ENCODE results near the gene HIPK1. TPM values are rescaled to one million over a fixed set of nuclear protein-coding genes. Genes with fewer than 3 reads are reported as not detected.

HIPK1 gene
- total RNA-seq, 1 donor from 2014 or later, result 41.7 TPM

GRCh38 chr1:113983826-113984225 lies 54.7 kb downstream of the HIPK1 start:
- Histone ChIP-seq H3K27me3 (no peaks in the 10 kb centered on the region), H3K4me3 (no peak overlapping the region), H3K27ac (peak overlapping the region; percentile 71 to 77), H3K4me1 (peaks cover 15 to 26% of the 10 kb centered on the region in 2 donors), H3K36me3 (no peaks in the 10 kb centered on the region), H3K9me3 (no peaks in the 10 kb centered on the region)
- DNase-seq (ENCODE audit: low spot score in 2 of 2), result no peak
- intact Hi-C loops (cut with DNase I), result loop anchor here (5.0 to 10.0 kb wide), 3 partner anchors 57 to 771 kb away; partner anchors contain the start of genes CSDE1 and HIPK1
- TF ChIP-seq, protein P1, sequence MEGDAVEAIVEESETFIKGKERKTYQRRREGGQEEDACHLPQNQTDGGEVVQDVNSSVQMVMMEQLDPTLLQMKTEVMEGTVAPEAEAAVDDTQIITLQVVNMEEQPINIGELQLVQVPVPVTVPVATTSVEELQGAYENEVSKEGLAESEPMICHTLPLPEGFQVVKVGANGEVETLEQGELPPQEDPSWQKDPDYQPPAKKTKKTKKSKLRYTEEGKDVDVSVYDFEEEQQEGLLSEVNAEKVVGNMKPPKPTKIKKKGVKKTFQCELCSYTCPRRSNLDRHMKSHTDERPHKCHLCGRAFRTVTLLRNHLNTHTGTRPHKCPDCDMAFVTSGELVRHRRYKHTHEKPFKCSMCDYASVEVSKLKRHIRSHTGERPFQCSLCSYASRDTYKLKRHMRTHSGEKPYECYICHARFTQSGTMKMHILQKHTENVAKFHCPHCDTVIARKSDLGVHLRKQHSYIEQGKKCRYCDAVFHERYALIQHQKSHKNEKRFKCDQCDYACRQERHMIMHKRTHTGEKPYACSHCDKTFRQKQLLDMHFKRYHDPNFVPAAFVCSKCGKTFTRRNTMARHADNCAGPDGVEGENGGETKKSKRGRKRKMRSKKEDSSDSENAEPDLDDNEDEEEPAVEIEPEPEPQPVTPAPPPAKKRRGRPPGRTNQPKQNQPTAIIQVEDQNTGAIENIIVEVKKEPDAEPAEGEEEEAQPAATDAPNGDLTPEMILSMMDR (IDR thresholded peaks at IDR 0.05), result no peak

DNA sequence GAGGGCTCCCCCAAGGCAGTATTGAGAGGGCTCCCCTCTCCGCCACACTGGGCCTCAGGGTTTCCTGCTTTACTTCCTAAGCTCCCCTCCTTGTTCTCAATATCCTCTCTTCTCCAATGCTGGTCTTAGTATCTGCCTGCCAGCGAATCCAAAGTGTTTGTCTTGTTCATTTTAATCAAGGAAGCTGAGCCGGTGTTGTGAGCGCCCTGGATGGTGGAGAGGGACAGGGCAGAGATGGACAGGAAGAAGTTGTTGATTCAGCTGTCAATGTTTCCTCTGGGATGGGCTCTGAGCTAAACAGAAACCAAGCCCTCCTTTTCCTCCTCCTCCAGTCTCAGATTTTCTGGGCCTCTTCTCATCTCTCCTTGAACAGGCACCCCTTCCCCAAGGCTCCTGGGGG lies 55.6 kb downstream of the HIPK1 start:
- DNase-seq (ENCODE audit: low spot score in 2 of 2), result no peak
- TF ChIP-seq, protein P1 (IDR thresholded peaks at IDR 0.05), result no peak
- Histone ChIP-seq H3K9me3 (no peaks in the 10 kb centered on the region), H3K27me3 (no peaks in the 10 kb centered on the region), H3K36me3 (no peaks in the 10 kb centered on the region), H3K4me1 (peaks cover 15 to 22% of the 10 kb centered on the region in 2 donors), H3K27ac (no peak overlapping the region), H3K4me3 (no peak overlapping the region)
- intact Hi-C loops (cut with DNase I), result loop anchor here (5.0 to 10.0 kb wide), 3 partner anchors 57 to 770 kb away; partner anchors contain the start of genes CSDE1 and HIPK1

GRCh38 chr1:113986802-113987201 lies 57.7 kb downstream of the HIPK1 start:
- no peak overlapping the region for H3K4me3 ChIP-seq
- H3K27ac ChIP-seq, result no peak overlapping the region
- no peaks in the 10 kb centered on the region for H3K36me3 ChIP-seq
- peaks cover 9 to 12% of the 10 kb centered on the region in 2 donors for H3K4me1 ChIP-seq
- H3K9me3 ChIP-seq, result no peaks in the 10 kb centered on the region
- H3K27me3 ChIP-seq, result no peaks in the 10 kb centered on the region
- TF ChIP-seq, protein P1 (IDR thresholded peaks at IDR 0.05), result no peak
- no peak for DNase-seq (ENCODE audit: low spot score in 2 of 2)
- intact Hi-C loops (cut with DNase I), result loop anchor here (10.0 kb wide), 1 partner anchor 768 kb away; the partner anchor contains the start of gene CSDE1

DNA sequence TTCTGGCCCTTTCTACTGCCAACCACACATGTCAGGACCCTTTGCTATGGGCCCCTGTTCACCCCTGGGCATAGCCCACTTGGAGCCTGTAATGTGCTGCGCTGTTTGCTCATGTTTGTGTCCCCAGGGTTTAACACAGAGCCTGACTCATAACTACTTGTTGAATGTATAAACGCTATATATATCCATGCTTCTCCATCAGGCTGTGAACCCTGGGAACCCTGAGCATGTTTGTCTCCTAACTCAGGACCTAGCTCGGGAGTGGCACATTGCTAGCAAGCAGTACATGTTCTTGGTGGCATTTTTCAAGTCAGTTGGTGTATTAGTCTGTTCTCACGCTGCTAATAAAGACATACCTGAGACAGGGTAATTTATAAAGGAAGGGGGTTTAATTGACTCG lies 58.1 kb downstream of the HIPK1 start:
- H3K4me1 ChIP-seq, result peaks cover 9% of the 10 kb centered on the region in 2 donors
- intact Hi-C loops (cut with DNase I), result loop anchor here (10.0 kb wide), 1 partner anchor 768 kb away; the partner anchor contains the start of gene CSDE1
- DNase-seq (ENCODE audit: low spot score in 2 of 2), result no peak
- no peak overlapping the region for H3K4me3 ChIP-seq
- H3K27me3 ChIP-seq, result no peaks in the 10 kb centered on the region
- no peaks in the 10 kb centered on the region for H3K9me3 ChIP-seq
- TF ChIP-seq, protein P1 (IDR thresholded peaks at IDR 0.05), result no peak
- H3K27ac ChIP-seq, result no peak overlapping the region
- no peaks in the 10 kb centered on the region for H3K36me3 ChIP-seq

- TF ChIP-seq, protein P1 (IDR thresholded peaks at IDR 0.05), result no peak
- Histone ChIP-seq H3K36me3 (no peaks in the 10 kb centered on the region), H3K4me1 (no peaks in the 10 kb centered on the region), H3K27ac (no peak overlapping the region), H3K9me3 (peaks cover 5 to 16% of the 10 kb centered on the region in 2 donors), H3K4me3 (no peak overlapping the region), H3K27me3 (no peaks in the 10 kb centered on the region)
- no peak for DNase-seq (ENCODE audit: low spot score in 2 of 2)
- intact Hi-C loops (cut with DNase I), result no loop called here
These were observed 61.4 kb downstream of the HIPK1 start for GRCh38 chr1:113990530-113990929.

- Histone ChIP-seq H3K9me3 (peaks cover 5 to 20% of the 10 kb centered on the region in 2 donors), H3K4me1 (no peaks in the 10 kb centered on the region), H3K4me3 (no peak overlapping the region), H3K36me3 (no peaks in the 10 kb centered on the region), H3K27ac (no peak overlapping the region), H3K27me3 (no peaks in the 10 kb centered on the region)
- intact Hi-C loops (cut with DNase I), result no loop called here
- DNase-seq (ENCODE audit: low spot score in 2 of 2), result no peak
- TF ChIP-seq, protein P1 (IDR thresholded peaks at IDR 0.05), result no peak
These were observed 61.8 kb downstream of the HIPK1 start for GRCh38 chr1:113990961-113991360.
